HPDE6-E6E7 (cell line): ENCODE results near the gene FUOM.

Experiments
- DNase-seq: peaks from one replicate; pipeline ENCODE4 v3.0.0; 2011; ENCODE audit warnings: missing footprints; ENCODE audit errors: extremely low spot score

The FUOM gene

GRCh38 chr10:133312016-133312768 is 45.6 kb downstream of the FUOM start:
- DNase-seq, result no peak

DNA sequence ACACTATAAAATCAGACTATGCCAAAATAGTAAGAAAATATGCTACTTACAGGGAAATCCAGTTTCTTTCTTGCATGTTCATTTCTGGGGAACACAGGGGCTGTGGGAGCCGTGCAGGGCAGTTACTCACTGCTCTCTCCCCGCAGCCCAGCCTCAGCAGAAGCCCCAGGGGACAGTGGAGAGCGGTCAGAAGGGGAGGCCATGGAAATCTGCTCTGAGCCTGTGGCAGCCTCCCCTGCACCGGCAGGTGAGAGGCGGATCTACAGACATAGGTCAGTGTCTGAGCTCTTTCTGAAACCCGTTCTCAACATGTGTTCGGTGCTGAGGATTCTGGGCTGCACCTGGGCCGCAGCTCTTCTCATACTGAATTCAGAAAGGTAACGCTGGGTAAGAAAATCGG is 46.2 kb downstream of the FUOM start:
- no peak for DNase-seq

DNA sequence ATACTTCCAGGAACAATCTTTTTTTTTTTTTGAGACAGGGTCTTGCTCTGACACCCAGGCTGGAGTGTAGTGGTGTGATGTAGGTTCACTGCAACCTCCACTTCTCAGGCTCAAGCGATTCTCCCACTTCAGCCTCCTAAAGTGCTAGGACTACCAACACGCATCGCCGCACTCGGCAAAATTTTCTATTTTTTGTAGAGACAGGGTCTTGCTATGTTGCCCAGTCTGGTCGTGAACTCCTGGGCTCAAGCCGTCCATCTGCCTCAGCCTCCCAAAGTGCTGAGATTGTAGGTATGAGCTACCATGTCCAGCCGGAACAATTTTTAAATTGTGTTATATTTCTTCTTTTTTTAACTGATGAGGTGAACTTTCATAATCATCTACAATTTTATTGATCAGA is 47.0 kb downstream of the FUOM start:
- no peak for DNase-seq

- no peak for DNase-seq
Observed at GRCh38 chr10:133310399-133310755, 47.4 kb downstream of the FUOM start.

- no peak for DNase-seq
Observed at GRCh38 chr10:133309720-133310398, 48.0 kb downstream of the FUOM start.

DNA sequence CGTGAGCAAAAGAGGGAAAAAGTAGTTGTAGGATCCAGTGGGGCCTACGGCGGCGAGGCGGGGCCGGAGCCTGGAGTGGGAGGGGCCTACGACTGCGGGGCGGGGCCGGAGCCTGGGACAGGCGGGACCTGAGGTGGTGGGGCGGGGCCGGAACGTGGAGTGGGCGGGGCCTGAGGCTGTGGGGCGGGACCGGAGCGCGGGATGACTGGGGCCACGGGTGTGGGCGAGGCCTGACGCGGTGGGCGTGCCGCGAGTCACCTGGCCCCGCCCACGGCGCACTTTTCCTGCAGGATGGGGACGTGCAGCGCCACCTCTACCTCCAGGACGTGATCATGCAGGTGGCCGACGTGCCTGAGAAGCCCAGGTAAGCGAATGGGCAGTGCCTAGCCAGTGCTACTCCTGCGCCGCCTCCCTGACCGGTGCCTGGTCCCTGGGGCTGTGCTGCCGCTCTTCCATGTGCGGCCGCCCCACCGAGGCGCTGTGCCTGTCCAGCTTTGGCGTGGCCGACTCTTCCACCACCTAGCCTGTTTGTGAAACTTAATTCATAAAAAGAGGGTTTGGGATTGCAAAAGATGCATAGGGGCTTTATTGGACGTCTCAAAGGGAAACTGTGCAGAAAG is 48.6 kb downstream of the FUOM start:
- peak; percentile 60 for DNase-seq

- peak; percentile 60 for DNase-seq
Observed at GRCh38 chr10:133308421-133309099, 49.3 kb downstream of the FUOM start, which contains the start of the genes TUBGCP2 and ZNF511. TUBGCP2 (minus strand) TSS chr10:133308872; CDS start chr10:133302941, 5,931 bp downstream. ZNF511 (plus strand) TSS chr10:133308914; CDS start chr10:133308944, 30 bp downstream.

DNA sequence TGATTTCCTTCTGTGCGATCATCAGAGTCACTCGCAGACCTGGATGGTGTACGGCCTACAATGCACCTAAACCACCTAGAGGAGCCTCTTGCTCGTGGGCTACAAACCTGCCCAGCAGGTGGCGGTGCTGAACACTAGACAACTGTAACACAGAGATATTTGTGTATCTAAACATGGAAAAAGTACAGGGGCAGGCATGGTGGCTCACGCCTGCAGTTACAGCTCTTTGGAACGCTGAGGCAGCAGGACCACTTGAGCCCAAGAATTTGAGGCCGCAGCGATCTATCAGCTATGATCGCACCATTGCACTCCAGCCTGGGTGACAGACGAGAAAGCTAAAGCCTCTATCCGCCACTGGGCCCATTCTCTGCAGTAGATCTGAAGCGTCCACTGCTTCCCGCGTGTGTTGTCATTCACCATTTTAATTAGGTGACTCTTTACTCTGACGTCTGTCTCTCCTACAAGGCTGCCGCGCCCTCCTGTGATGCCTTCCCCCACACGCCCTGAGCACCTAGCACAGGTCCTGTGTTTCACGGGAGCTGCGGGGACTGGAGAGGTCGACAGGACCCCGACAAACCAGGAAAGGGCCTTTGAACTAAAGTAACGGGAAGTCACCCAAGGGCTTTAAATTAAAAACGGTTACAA is 49.9 kb downstream of the FUOM start:
- peak; percentile 52 for DNase-seq

- DNase-seq, result no peak
Observed at GRCh38 chr10:133306941-133307379, 50.9 kb downstream of the FUOM start.

GRCh38 chr10:133306097-133306476 is 51.7 kb downstream of the FUOM start:
- DNase-seq, result no peak
